Measurements from ENCODE around the gene PEPD.

GRCh38 chr19:33418871-33419787 is 102.5 kb downstream of the PEPD start:
- TF ChIP-seq SIN3A (IDR thresholded peaks at IDR 0.05; ENCODE audit: borderline replicate concordance, insufficient read depth, low read length) (no peak), REST (IDR thresholded peaks at IDR 0.05; ENCODE audit: insufficient read depth in 1 of 2, low read depth in 2 of 2, low read length in 2 of 2) (no peak), POLR2AphosphoS5 (IDR thresholded peaks at IDR 0.05; ENCODE audit: low read depth, low read length) (no peak), TAF1 (IDR thresholded peaks at IDR 0.05; ENCODE audit: borderline replicate concordance, insufficient read depth, low read length) (no peak), FOXP2 (optimal IDR thresholded peaks at IDR 0.05; ENCODE audit: borderline replicate concordance, extremely low read depth, extremely low read length, insufficient read depth) (no peak)

Measured in PFSK-1 (cell line).